ENCODE results near the gene PSG5. TPM values are rescaled to one million over a fixed set of nuclear protein-coding genes. Genes with fewer than 3 reads are reported as not detected.
"Not testable (repeated sequence)": the region's sequence is repeated elsewhere in the genome, so short reads cannot be mapped to it uniquely, and the experiment has no call there.

Gene PSG5
- total RNA-seq, 1 donor from 2014 or later, result not detected

DNA sequence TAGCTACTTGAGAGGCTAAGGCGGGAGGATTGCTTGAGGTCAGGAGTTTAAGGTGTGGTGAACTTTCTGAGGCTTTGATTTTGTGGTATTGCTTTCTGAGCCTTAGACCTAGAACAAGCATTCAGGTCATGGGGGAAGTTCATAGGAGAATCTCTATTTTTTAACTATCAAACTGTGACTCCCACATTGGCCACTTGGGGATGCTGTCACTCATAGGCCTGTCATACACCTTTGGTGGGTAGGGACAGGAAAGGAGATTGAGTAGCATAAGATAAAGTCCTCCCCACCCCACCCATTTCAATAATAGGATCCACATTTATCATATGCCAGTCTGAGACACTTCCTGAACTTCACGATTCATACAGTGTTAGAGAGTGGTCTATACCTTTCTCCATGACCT is 62.0 kb downstream of the PSG5 start:
- peaks cover 6% of the 10 kb centered on the region for H3K9me3 ChIP-seq (ENCODE audit: low read depth)
- no peak overlapping the region for H3K9ac ChIP-seq
- no peaks in the 10 kb centered on the region for H4K20me1 ChIP-seq (ENCODE audit: low read depth)
- H3K27ac ChIP-seq, result no peak overlapping the region
- no peaks in the 10 kb centered on the region for H3K27me3 ChIP-seq
- H3K4me3 Mint-ChIP-seq, result no peak overlapping the region
- H3K4me1 Mint-ChIP-seq, result no peaks in the 10 kb centered on the region
- H3F3A ChIP-seq (ENCODE audit: low read depth), result no peaks in the 10 kb centered on the region
- no peaks in the 10 kb centered on the region for H3K4me1 ChIP-seq
- peaks cover 42% of the 10 kb centered on the region for H3K9me3 Mint-ChIP-seq
- H3K4me2 ChIP-seq, result no peak overlapping the region
- H3K36me3 Mint-ChIP-seq, result no peaks in the 10 kb centered on the region
- H3K79me2 ChIP-seq (ENCODE audit: low read depth), result no peaks in the 10 kb centered on the region
- H3K4me3 ChIP-seq, result no peak overlapping the region
- no peak for DNase-seq (ENCODE audit: low spot score)
- no peak for TF ChIP-seq EZH2phosphoT487 (IDR thresholded peaks at IDR 0.05)
- TF ChIP-seq, protein P1, sequence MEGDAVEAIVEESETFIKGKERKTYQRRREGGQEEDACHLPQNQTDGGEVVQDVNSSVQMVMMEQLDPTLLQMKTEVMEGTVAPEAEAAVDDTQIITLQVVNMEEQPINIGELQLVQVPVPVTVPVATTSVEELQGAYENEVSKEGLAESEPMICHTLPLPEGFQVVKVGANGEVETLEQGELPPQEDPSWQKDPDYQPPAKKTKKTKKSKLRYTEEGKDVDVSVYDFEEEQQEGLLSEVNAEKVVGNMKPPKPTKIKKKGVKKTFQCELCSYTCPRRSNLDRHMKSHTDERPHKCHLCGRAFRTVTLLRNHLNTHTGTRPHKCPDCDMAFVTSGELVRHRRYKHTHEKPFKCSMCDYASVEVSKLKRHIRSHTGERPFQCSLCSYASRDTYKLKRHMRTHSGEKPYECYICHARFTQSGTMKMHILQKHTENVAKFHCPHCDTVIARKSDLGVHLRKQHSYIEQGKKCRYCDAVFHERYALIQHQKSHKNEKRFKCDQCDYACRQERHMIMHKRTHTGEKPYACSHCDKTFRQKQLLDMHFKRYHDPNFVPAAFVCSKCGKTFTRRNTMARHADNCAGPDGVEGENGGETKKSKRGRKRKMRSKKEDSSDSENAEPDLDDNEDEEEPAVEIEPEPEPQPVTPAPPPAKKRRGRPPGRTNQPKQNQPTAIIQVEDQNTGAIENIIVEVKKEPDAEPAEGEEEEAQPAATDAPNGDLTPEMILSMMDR (IDR thresholded peaks at IDR 0.05), result no peak
- TF ChIP-seq EZH2 (IDR thresholded peaks at IDR 0.05), result no peak
- H3K27me3 Mint-ChIP-seq (ENCODE audit: insufficient read depth, low read depth), result peaks cover 6% of the 10 kb centered on the region
- H3K27ac Mint-ChIP-seq, result no peak overlapping the region
- no peak overlapping the region for H2AFZ ChIP-seq (replicated peaks)
- no peaks in the 10 kb centered on the region for H3K36me3 ChIP-seq

DNA sequence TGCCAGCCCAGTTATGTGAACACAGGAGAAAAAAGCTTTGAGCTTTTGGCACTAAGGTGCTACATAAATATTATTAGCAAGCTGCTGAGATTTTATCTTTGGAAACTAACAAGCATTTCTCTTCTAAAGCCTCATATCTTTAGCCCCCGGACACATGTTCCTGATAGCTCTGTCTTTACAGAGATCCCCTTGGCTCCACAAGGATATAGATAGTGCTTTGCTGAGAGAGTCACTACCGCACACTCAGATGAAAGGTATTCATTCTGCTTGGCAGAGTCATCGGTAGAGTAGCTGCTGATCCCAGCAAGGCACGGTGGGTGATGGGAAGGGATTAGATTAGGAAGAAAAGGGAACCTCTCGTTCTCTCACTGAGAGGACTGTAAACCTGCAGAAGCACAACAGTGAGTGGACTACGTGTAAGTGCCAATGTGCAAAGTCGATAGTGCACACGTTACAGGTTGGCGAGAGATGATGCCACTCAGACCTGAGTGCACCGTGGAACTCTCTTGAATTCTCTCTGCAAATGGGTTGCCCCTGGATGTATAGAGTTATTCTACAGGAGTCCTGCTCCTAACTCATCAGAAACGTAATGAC is 65.8 kb downstream of the PSG5 start:
- not testable (repeated sequence) for DNase-seq (ENCODE audit: low spot score); H3K4me1 Mint-ChIP-seq; H3K4me2 ChIP-seq; H2AFZ ChIP-seq (replicated peaks); H3F3A ChIP-seq (ENCODE audit: low read depth); H3K27ac ChIP-seq; H3K79me2 ChIP-seq (ENCODE audit: low read depth); H3K36me3 Mint-ChIP-seq; H4K20me1 ChIP-seq (ENCODE audit: low read depth); H3K9me3 ChIP-seq (ENCODE audit: low read depth); H3K4me3 ChIP-seq; H3K4me3 Mint-ChIP-seq; H3K4me1 ChIP-seq; H3K36me3 ChIP-seq; H3K9ac ChIP-seq; H3K27ac Mint-ChIP-seq; H3K27me3 Mint-ChIP-seq (ENCODE audit: insufficient read depth, low read depth); H3K27me3 ChIP-seq
- peaks cover 40% of the 10 kb centered on the region for H3K9me3 Mint-ChIP-seq

DNA sequence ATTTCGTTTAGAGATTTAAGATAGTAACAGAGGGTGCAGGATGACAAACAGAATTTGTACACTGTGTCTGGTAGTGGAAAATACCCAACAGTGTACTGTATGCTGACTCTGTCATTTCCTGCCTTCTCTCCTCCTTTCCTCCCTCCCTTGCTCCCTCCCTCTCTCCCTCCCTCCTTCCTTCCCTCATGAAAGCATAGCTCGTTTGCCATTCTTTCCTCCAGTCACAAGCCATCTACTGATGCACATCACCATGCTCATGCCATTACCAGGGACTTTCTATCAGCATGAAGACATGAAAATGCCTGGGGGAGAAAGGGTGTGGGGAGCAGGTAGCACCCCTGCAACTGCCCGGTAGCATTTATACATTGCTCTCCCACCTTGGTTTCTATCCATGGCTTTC is 66.8 kb downstream of the PSG5 start:
- peaks cover 39% of the 10 kb centered on the region for H3K9me3 Mint-ChIP-seq
- H3K27ac ChIP-seq; H2AFZ ChIP-seq (replicated peaks); H3K79me2 ChIP-seq (ENCODE audit: low read depth); H4K20me1 ChIP-seq (ENCODE audit: low read depth); H3K9ac ChIP-seq; H3K27ac Mint-ChIP-seq; H3K4me3 Mint-ChIP-seq; DNase-seq (ENCODE audit: low spot score); H3F3A ChIP-seq (ENCODE audit: low read depth); H3K4me3 ChIP-seq; H3K9me3 ChIP-seq (ENCODE audit: low read depth); H3K27me3 Mint-ChIP-seq (ENCODE audit: insufficient read depth, low read depth); H3K4me2 ChIP-seq; H3K4me1 Mint-ChIP-seq; H3K4me1 ChIP-seq; H3K27me3 ChIP-seq; H3K36me3 ChIP-seq; H3K36me3 Mint-ChIP-seq: not testable (repeated sequence)

Other genes starting within 250 kb of the PSG5 start
- gene PSG7, start 249.3 kb downstream of the PSG5 start, total RNA-seq (ENCODE audit: low replicate concordance), result not detected in 2 replicates
- not detected in 2 replicates for gene PSG11, start 160.1 kb downstream of the PSG5 start, total RNA-seq (ENCODE audit: low replicate concordance)
- gene PSG2, start 103.8 kb downstream of the PSG5 start, total RNA-seq (ENCODE audit: low replicate concordance), result not detected in 2 replicates
- gene PSG4, start 19.1 kb upstream of the PSG5 start, total RNA-seq (ENCODE audit: low replicate concordance), result not detected in 2 replicates
- not detected in 2 replicates for gene PSG9, start 83.0 kb upstream of the PSG5 start, total RNA-seq (ENCODE audit: low replicate concordance)
- 0.12 TPM in 1 of 2 replicates, not detected in the other for gene CD177, start 167.2 kb upstream of the PSG5 start, total RNA-seq (ENCODE audit: low replicate concordance)
- gene TEX101, start 228.4 kb upstream of the PSG5 start, total RNA-seq (ENCODE audit: low replicate concordance), result not detected in 2 replicates

All from neural progenitor cell (in vitro differentiated cells).